Chondrocyte (in vitro differentiated cells): ENCODE data around the gene CCDC27. TPM values are rescaled to one million over a fixed set of nuclear protein-coding genes. Genes with fewer than 3 reads are reported as not detected.

Experiments
- DNase-seq: peaks from one replicate; pipeline ENCODE4 v3.0.0; 2021; ENCODE audit warnings: mixed read lengths, low spot score
- H3K27ac Mint-ChIP-seq: one replicate; pipeline ENCODE4 v1.8.0; 2021; ENCODE audit warnings: mild to moderate bottlenecking, moderate library complexity, mixed read lengths; ENCODE audit not compliant: unreplicated experiment
- H3K27me3 Mint-ChIP-seq: 2 replicates; pipeline ENCODE4 v1.8.0; 2021; ENCODE audit warnings: low read depth, mixed read lengths
- H3K36me3 Mint-ChIP-seq: 2 replicates; pipeline ENCODE4 v1.8.0; 2021; ENCODE audit warnings: low read depth, mixed read lengths
- H3K4me1 Mint-ChIP-seq: 2 replicates; pipeline ENCODE4 v1.8.0; 2021; ENCODE audit warnings: low read depth, mild to moderate bottlenecking, mixed read lengths
- H3K4me3 Mint-ChIP-seq: one replicate; pipeline ENCODE4 v1.8.0; 2021; ENCODE audit warnings: mild to moderate bottlenecking, moderate library complexity, mixed read lengths; ENCODE audit not compliant: unreplicated experiment
- H3K9me3 Mint-ChIP-seq: 2 replicates; pipeline ENCODE4 v1.8.0; 2021; ENCODE audit warnings: low read depth, mixed read lengths
- total RNA-seq: library from RNA; stranded (reverse); gene quantifications from 3 replicates; pipeline ENCODE4 v1.2.1, GENCODE V29; 2021
- TF ChIP-seq, protein P1 (sequence below): fragments of 200-600 bp; sonication (generic); IDR thresholded peaks from 2 replicates; pipeline ENCODE4 v1.5.0; 2021; ENCODE audit warnings: antibody characterized with exemption, mild to moderate bottlenecking, moderate library complexity

CCDC27 gene
- total RNA-seq, 1 donor from 2014 or later: not detected

DNA sequence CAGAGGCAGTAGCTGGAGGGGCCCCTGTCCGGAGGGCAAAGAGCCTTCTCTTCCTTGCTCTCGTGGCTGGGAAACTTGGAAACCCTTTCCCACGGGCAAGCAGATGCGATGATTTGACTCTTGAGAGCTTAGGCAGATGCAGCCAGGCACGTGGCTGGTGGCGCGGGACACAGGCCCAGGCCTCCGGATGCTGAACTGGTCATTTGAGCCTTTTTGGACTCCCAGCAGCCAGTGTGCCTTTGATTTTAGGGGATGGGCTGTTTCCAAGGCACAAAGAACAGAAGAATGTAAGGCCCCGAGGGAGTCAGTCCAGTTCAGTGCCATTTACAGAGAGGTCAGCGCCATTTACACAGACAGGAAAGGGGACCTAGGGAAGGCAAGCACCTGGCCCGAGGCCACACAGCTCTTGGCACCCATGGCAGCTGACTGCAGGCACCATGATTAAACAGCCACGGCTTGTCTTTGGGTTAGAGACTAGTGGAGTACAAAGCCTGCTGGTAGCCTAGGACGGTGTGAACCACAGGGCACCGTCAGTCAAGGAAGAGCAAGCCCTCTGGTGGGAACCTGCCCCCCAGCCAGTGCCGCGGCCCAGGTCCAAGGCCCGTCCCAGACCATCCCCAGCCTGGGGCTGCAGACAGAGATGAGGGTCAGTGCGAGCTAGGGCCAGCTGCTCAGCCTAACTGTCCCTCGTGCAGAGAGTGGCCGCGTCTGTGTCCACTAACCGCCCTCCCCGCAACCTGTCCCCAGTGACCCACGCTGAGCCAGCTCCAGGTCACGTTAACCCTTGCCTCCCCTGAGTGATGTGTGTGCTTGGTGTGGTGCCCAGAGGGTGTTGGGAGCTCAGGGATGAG lies 20.4 kb upstream of the CCDC27 start:
- H3K27me3 Mint-ChIP-seq: peaks cover 12% of the 10 kb centered on the region
- TF ChIP-seq, protein P1, sequence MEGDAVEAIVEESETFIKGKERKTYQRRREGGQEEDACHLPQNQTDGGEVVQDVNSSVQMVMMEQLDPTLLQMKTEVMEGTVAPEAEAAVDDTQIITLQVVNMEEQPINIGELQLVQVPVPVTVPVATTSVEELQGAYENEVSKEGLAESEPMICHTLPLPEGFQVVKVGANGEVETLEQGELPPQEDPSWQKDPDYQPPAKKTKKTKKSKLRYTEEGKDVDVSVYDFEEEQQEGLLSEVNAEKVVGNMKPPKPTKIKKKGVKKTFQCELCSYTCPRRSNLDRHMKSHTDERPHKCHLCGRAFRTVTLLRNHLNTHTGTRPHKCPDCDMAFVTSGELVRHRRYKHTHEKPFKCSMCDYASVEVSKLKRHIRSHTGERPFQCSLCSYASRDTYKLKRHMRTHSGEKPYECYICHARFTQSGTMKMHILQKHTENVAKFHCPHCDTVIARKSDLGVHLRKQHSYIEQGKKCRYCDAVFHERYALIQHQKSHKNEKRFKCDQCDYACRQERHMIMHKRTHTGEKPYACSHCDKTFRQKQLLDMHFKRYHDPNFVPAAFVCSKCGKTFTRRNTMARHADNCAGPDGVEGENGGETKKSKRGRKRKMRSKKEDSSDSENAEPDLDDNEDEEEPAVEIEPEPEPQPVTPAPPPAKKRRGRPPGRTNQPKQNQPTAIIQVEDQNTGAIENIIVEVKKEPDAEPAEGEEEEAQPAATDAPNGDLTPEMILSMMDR: no peak
- no peaks in the 10 kb centered on the region for H3K36me3 Mint-ChIP-seq
- peaks cover 12% of the 10 kb centered on the region for H3K4me1 Mint-ChIP-seq
- no peak overlapping the region for H3K27ac Mint-ChIP-seq
- H3K4me3 Mint-ChIP-seq: no peak overlapping the region
- H3K9me3 Mint-ChIP-seq: no peaks in the 10 kb centered on the region
- DNase-seq: no peak

DNA sequence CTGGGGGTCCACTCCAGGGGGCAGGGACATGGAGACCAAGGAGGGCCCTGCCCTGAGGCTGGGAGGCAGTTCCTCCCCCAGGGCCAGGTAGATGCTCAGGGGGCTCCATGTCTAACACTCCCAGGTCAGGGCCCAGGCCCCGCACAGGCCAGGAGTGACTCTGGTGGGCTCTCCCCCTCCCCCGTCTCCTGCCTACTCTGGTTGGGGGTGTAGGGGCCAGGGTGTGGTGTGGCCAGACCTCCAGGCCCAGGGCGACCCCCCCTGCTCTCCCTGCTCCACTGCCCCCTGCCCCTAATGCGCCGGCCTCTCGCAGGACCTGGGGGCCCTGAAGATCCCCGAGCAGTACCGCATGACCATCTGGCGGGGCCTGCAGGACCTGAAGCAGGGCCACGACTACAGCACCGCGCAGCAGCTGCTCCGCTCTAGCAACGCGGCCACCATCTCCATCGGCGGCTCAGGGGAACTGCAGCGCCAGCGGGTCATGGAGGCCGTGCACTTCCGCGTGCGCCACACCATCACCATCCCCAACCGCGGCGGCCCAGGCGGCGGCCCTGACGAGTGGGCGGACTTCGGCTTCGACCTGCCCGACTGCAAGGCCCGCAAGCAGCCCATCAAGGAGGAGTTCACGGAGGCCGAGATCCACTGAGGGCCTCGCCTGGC lies 19.7 kb upstream of the CCDC27 start:
- H3K4me3 Mint-ChIP-seq: no peak overlapping the region
- no peaks in the 10 kb centered on the region for H3K9me3 Mint-ChIP-seq
- H3K4me1 Mint-ChIP-seq: peaks cover 12% of the 10 kb centered on the region
- peaks cover 12% of the 10 kb centered on the region for H3K27me3 Mint-ChIP-seq
- DNase-seq: no peak
- H3K36me3 Mint-ChIP-seq: peaks cover 1% of the 10 kb centered on the region
- no peak overlapping the region for H3K27ac Mint-ChIP-seq
- TF ChIP-seq, protein P1: no peak

DNA sequence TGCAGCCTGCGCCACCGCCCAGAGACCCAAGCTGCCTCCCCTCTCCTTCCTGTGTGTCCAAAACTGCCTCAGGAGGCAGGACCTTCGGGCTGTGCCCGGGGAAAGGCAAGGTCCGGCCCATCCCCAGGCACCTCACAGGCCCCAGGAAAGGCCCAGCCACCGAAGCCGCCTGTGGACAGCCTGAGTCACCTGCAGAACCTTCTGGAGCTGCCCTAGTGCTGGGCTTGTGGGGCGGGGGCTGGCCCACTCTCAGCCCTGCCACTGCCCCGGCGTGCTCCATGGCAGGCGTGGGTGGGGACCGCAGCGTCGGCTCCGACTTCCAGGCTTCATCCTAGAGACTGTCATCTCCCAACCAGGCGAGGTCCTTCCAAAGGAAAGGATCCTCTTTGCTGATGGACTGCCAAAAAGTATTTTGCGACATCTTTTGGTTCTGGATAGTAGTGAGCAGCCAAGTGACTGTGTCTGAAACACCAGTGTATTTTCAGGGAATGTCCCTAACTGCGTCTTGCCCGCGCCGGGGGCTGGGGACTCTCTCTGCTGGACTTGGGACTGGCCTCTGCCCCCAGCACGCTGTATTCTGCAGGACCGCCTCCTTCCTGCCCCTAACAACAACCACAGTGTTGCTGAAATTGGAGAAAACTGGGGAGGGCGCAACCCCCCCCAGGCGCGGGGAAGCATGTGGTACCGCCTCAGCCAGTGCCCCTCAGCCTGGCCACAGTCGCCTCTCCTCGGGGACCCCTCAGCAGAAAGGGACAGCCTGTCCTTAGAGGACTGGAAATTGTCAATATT lies 19.0 kb upstream of the CCDC27 start:
- H3K36me3 Mint-ChIP-seq: peaks cover 3% of the 10 kb centered on the region
- peaks cover 12% of the 10 kb centered on the region for H3K4me1 Mint-ChIP-seq
- TF ChIP-seq, protein P1: no peak
- no peak for DNase-seq
- peaks cover 12% of the 10 kb centered on the region for H3K27me3 Mint-ChIP-seq
- H3K9me3 Mint-ChIP-seq: no peaks in the 10 kb centered on the region
- H3K27ac Mint-ChIP-seq: no peak overlapping the region
- no peak overlapping the region for H3K4me3 Mint-ChIP-seq

DNA sequence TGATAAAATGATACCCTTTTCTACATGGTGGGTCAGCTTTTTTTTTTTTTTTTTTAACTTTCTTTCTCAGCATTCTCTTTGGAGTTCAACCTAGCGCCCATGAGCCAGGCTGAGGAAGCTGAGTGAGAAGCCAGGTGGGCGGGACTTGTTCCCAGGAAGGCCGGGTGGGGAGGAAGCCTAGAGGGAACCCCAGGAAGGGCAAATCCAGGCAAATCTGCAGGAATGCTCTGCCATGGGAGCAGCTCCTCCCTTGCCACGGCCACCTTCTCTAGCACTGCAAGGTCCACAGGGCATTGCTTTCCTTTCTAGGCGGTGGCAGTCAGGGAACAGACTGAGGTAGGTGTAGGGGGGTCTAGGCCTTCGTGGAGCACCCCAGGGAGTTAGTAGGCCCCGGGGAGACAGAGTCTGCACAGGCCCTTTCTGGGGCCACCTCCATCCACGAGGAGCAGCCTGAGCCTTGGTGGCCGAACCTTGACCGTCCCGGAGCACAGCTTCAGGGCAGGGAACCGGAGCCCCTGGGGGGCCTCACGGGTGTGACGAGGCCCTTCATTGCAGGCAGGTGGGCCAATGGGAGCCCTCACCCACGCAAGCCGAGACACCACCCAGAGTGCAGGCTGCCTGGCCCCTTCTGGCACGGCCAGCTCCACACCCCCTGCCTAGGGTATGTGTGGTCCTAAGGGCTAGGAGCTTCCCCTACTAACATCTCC lies 18.2 kb upstream of the CCDC27 start:
- Mint-ChIP-seq H3K27ac (no peak overlapping the region), H3K36me3 (peaks cover 3% of the 10 kb centered on the region), H3K27me3 (peaks cover 6% of the 10 kb centered on the region), H3K9me3 (no peaks in the 10 kb centered on the region), H3K4me1 (peaks cover 12% of the 10 kb centered on the region), H3K4me3 (no peak overlapping the region)
- no peak for DNase-seq
- TF ChIP-seq, protein P1: no peak
